ENCODE data around the gene LMF1.

LMF1 gene

GRCh38 chr16:893360-893759 lies 77.4 kb downstream of the LMF1 start:
- no peak for TF ChIP-seq CTCF (conservative IDR thresholded peaks at IDR 0.05; ENCODE audit: low read depth, low read length)
- Histone ChIP-seq H3K27me3 (ENCODE audit: insufficient read depth, low read depth) (peaks cover 57% of the 10 kb centered on the region), H3K4me2 (no peak overlapping the region), H3K79me2 (ENCODE audit: insufficient read depth, low read depth) (no peaks in the 10 kb centered on the region), H3K36me3 (ENCODE audit: insufficient read depth) (no peaks in the 10 kb centered on the region), H3K4me3 (IDR thresholded peaks at IDR 0.05; ENCODE audit: insufficient read depth, low read depth, low read length) (no peak overlapping the region), H3K4me1 (ENCODE audit: low read depth, poor library complexity, severe bottlenecking) (no peaks in the 10 kb centered on the region), H2AFZ (ENCODE audit: low read depth) (no peak overlapping the region), H3K9ac (no peak overlapping the region), H3K27ac (no peak overlapping the region), H4K20me1 (ENCODE audit: insufficient read depth) (no peaks in the 10 kb centered on the region)

GRCh38 chr16:892536-893255 lies 78.1 kb downstream of the LMF1 start:
- Histone ChIP-seq H3K79me2 (ENCODE audit: insufficient read depth, low read depth) (no peaks in the 10 kb centered on the region), H3K4me3 (IDR thresholded peaks at IDR 0.05; ENCODE audit: insufficient read depth, low read depth, low read length) (no peak overlapping the region), H3K4me2 (no peak overlapping the region), H3K4me1 (ENCODE audit: low read depth, poor library complexity, severe bottlenecking) (no peaks in the 10 kb centered on the region), H3K27ac (no peak overlapping the region), H2AFZ (ENCODE audit: low read depth) (no peak overlapping the region), H3K27me3 (ENCODE audit: insufficient read depth, low read depth) (peaks cover 52% of the 10 kb centered on the region), H3K36me3 (ENCODE audit: insufficient read depth) (no peaks in the 10 kb centered on the region), H4K20me1 (ENCODE audit: insufficient read depth) (no peaks in the 10 kb centered on the region), H3K9ac (no peak overlapping the region)
- TF ChIP-seq CTCF (conservative IDR thresholded peaks at IDR 0.05; ENCODE audit: low read depth, low read length), result no peak

- H3K36me3 ChIP-seq (ENCODE audit: insufficient read depth), result no peaks in the 10 kb centered on the region
- no peak overlapping the region for H3K4me2 ChIP-seq
- TF ChIP-seq CTCF (conservative IDR thresholded peaks at IDR 0.05; ENCODE audit: low read depth, low read length), result no peak
Measured at GRCh38 chr16:892006-892405, 78.8 kb downstream of the LMF1 start.

GRCh38 chr16:891353-891740 lies 79.4 kb downstream of the LMF1 start:
- Histone ChIP-seq H3K4me1 (ENCODE audit: low read depth, poor library complexity, severe bottlenecking) (no peaks in the 10 kb centered on the region), H3K4me2 (no peak overlapping the region), H3K27me3 (ENCODE audit: insufficient read depth, low read depth) (peaks cover 46% of the 10 kb centered on the region; the same call in 1 of the 2 replicates), H3K27ac (no peak overlapping the region), H3K79me2 (ENCODE audit: insufficient read depth, low read depth) (no peaks in the 10 kb centered on the region), H3K4me3 (IDR thresholded peaks at IDR 0.05; ENCODE audit: insufficient read depth, low read depth, low read length) (no peak overlapping the region), H4K20me1 (ENCODE audit: insufficient read depth) (no peaks in the 10 kb centered on the region), H2AFZ (ENCODE audit: low read depth) (no peak overlapping the region), H3K9ac (no peak overlapping the region), H3K36me3 (ENCODE audit: insufficient read depth) (no peaks in the 10 kb centered on the region)
- no peak for TF ChIP-seq CTCF (conservative IDR thresholded peaks at IDR 0.05; ENCODE audit: low read depth, low read length)

More at GRCh38 chr16:892006-892405, 78.8 kb downstream of the LMF1 start:
- H3K27ac ChIP-seq, result no peak overlapping the region
- no peaks in the 10 kb centered on the region for H4K20me1 ChIP-seq (ENCODE audit: insufficient read depth)
- H3K79me2 ChIP-seq (ENCODE audit: insufficient read depth, low read depth), result no peaks in the 10 kb centered on the region
- H2AFZ ChIP-seq (ENCODE audit: low read depth), result no peak overlapping the region
- no peak overlapping the region for H3K4me3 ChIP-seq (IDR thresholded peaks at IDR 0.05; ENCODE audit: insufficient read depth, low read depth, low read length)
- no peaks in the 10 kb centered on the region for H3K4me1 ChIP-seq (ENCODE audit: low read depth, poor library complexity, severe bottlenecking)
- no peak overlapping the region for H3K9ac ChIP-seq
- peaks cover 52% of the 10 kb centered on the region; the same call in 1 of the 2 replicates for H3K27me3 ChIP-seq (ENCODE audit: insufficient read depth, low read depth)
